Left lung (tissue), 10 donors: ENCODE measurements around the gene MID2. TPM values are rescaled to one million over a fixed set of nuclear protein-coding genes. Genes with fewer than 3 reads are reported as not detected.

Experiments used
- ATAC-seq: fragments of 200-7000 bp; cut with Tn5 transposase; one replicate; pipeline ENCODE4 v1.9.1; 2020; ENCODE audit warnings: moderate library complexity
- DNase-seq, 4 donors: peaks; one replicate each; pipeline ENCODE4 v3.0.0-alpha.2; 2013 to 2020
- H3K27ac ChIP-seq, 2 donors: fragments of 200-600 bp; sonication (generic) in 1 of 2; one replicate each; pipeline versions ENCODE4 v1.5.0 to v1.8.0; 2020 to 2021
- H3K27me3 ChIP-seq, 2 donors: fragments of 200-600 bp; sonication (generic) in 1 of 2; one replicate each; pipeline versions ENCODE4 v1.5.0 to v1.8.0; 2020 to 2021
- H3K36me3 ChIP-seq, 2 donors: fragments of 200-600 bp; sonication (generic) in 1 of 2; one replicate each; pipeline versions ENCODE4 v1.5.0 to v1.8.0; 2020 to 2021
- H3K4me1 ChIP-seq, 2 donors: fragments of 200-600 bp; one replicate each; pipeline ENCODE4 v1.8.0; 2021
- H3K4me3 ChIP-seq, 2 donors: fragments of 200-600 bp; sonication (generic) in 1 of 2; one replicate each; pipeline versions ENCODE4 v1.5.0 to v1.8.0; 2020 to 2021; ENCODE audit warnings: mild to moderate bottlenecking in 1 of 2
- H3K9me3 ChIP-seq, 2 donors: fragments of 200-600 bp; sonication (generic) in 1 of 2; one replicate each; pipeline versions ENCODE4 v1.5.0 to v1.8.0; 2020 to 2021
- CTCF ChIP-seq, 2 donors: fragments of 200-600 bp; sonication (generic) in 1 of 2; IDR thresholded peaks; one replicate each; pipeline versions ENCODE4 v1.5.0 to v1.8.0; 2021; ENCODE audit warnings: antibody characterized with exemption in 2 of 2
- intact Hi-C, 2 donors: fragments of 100-400 bp; cut with DNase I; formaldehyde crosslinking; loops; one replicate each; pipeline versions ENCODE4 v1.11.2 to v1.14.2; 2022
- polyA plus RNA-seq, 6 donors: library from polyadenylated mRNA; unstranded; fragments of 120-200 nt; gene quantifications; one replicate each; pipeline ENCODE4 v1.2.1, GENCODE V29; 2013; ENCODE audit not compliant: insufficient read length in 6 of 6
- total RNA-seq, 2 donors: library from RNA; stranded (reverse); fragmentation: NEBNext Ultra II Directional; extraction: Animal tissue kit (Norgen Biotek cat#: 25700); gene quantifications; one replicate each; pipeline ENCODE4 v1.2.1, GENCODE V29; 2021
- donor health status: DM: no; HTN: yes; CAD: no.
- donor health status: DM: no; HTN: no; CAD: no.

MID2 gene
- total and polyA plus RNA-seq, 8 donors, result 17.4 to 24.1 (median 20.9) TPM

GRCh38 chrX:107905366-107905765 lies 79.7 kb downstream of the MID2 start:
- DNase-seq, result no peak
- intact Hi-C loops, result no loop called here
- H3K9me3 ChIP-seq, result no peaks in the 10 kb centered on the region
- H3K36me3 ChIP-seq, result no peaks in the 10 kb centered on the region
- no peak overlapping the region for H3K4me3 ChIP-seq
- TF ChIP-seq CTCF (IDR thresholded peaks at IDR 0.05), result no peak
- H3K4me1 ChIP-seq, result no peaks in the 10 kb centered on the region
- no peak for ATAC-seq
- H3K27me3 ChIP-seq, result peaks cover 0 to 5% of the 10 kb centered on the region in 2 donors
- H3K27ac ChIP-seq, result no peak overlapping the region

GRCh38 chrX:107924136-107924746 lies 98.6 kb downstream of the MID2 start:
- no peak for ATAC-seq
- no peaks in the 10 kb centered on the region for H3K9me3 ChIP-seq
- no peaks in the 10 kb centered on the region for H3K4me1 ChIP-seq
- DNase-seq, result no peak
- H3K27me3 ChIP-seq, result no peaks in the 10 kb centered on the region
- H3K27ac ChIP-seq, result no peak overlapping the region
- no peak for TF ChIP-seq CTCF (IDR thresholded peaks at IDR 0.05)
- no peak overlapping the region for H3K4me3 ChIP-seq
- intact Hi-C loops, result no loop called here
- no peaks in the 10 kb centered on the region for H3K36me3 ChIP-seq

GRCh38 chrX:107934262-107934661 lies 108.6 kb downstream of the MID2 start:
- no peak for TF ChIP-seq CTCF (IDR thresholded peaks at IDR 0.05)
- Histone ChIP-seq H3K36me3 (no peaks in the 10 kb centered on the region), H3K9me3 (no peaks in the 10 kb centered on the region), H3K27ac (no peak overlapping the region), H3K27me3 (peaks cover 7 to 10% of the 10 kb centered on the region in 2 donors), H3K4me3 (no peak overlapping the region), H3K4me1 (no peaks in the 10 kb centered on the region)
- no peak for ATAC-seq
- intact Hi-C loops, result no loop called here
- no peak for DNase-seq

GRCh38 chrX:107935200-107935599 lies 109.5 kb downstream of the MID2 start:
- no peak overlapping the region for H3K27ac ChIP-seq
- TF ChIP-seq CTCF (IDR thresholded peaks at IDR 0.05), result no peak
- intact Hi-C loops, result no loop called here
- H3K4me3 ChIP-seq, result no peak overlapping the region
- no peaks in the 10 kb centered on the region for H3K9me3 ChIP-seq
- ATAC-seq (no peak), DNase-seq (no peak)
- no peaks in the 10 kb centered on the region for H3K36me3 ChIP-seq
- H3K4me1 ChIP-seq, result no peaks in the 10 kb centered on the region
- H3K27me3 ChIP-seq, result peaks cover 7 to 10% of the 10 kb centered on the region in 2 donors

GRCh38 chrX:107935664-107936433 lies 110.2 kb downstream of the MID2 start:
- Histone ChIP-seq H3K36me3 (no peaks in the 10 kb centered on the region), H3K9me3 (no peaks in the 10 kb centered on the region), H3K27ac (no peak overlapping the region), H3K27me3 (peaks cover 5 to 10% of the 10 kb centered on the region in 2 donors), H3K4me3 (no peak overlapping the region), H3K4me1 (no peaks in the 10 kb centered on the region)
- no peak for DNase-seq
- ATAC-seq, result peak; percentile 21
- TF ChIP-seq CTCF (IDR thresholded peaks at IDR 0.05), result no peak
- intact Hi-C loops, result no loop called here
